HG02678 (cell line): Measurements from ENCODE around the gene MLST8.
"Not testable (repeated sequence)": the region's sequence is repeated elsewhere in the genome, so short reads cannot be mapped to it uniquely, and the experiment has no call there.

Experiments used
- ATAC-seq: cut with Tn5 transposase; IDR thresholded peaks from one replicate; pipeline ENCODE4 v1.9.1; 2021; ENCODE audit warnings: mild to moderate bottlenecking, moderate library complexity; ENCODE audit not compliant: unreplicated experiment

Gene MLST8

GRCh38 chr16:2229091-2229490, 23.8 kb downstream of the MLST8 start:
- ATAC-seq = no peak

DNA sequence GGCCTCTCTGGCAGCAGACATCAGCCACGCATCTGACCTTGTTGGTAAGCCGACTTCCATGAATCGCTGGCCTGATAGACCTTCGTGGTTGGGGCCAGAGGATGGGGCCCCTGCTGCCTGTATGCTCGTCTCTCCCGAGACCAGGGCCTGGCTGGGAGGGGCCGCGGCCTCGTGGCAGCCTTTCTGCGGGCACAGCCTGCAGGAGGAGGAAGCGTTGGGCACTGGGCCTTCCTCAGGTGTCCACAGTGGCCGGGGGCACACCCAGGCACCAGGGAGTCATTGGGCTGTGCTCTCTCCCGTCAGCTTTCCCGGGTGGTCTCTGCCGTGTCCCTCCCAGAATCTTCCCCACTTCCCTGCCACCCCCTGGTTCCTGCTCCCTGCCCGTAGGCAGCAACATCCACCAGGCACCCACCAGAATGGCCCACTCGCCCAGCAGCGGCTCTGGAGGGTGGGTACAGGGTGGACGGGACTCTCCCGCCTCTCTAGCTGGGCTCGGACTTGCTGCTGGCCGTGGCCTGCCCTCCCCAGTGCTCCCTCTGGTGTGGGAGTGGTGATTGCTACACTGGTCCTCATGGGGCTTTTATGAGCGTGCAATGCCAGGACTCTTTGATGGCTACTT, 24.5 kb downstream of the MLST8 start:
- ATAC-seq = no peak

GRCh38 chr16:2230376-2230775, 25.1 kb downstream of the MLST8 start:
- ATAC-seq = no peak

GRCh38 chr16:2231016-2231931, 26.0 kb downstream of the MLST8 start:
- no peak for ATAC-seq

GRCh38 chr16:2232094-2232990, 27.1 kb downstream of the MLST8 start:
- ATAC-seq = no peak

- ATAC-seq = no peak
Measured at GRCh38 chr16:2233046-2233775, 28.0 kb downstream of the MLST8 start.

GRCh38 chr16:2233872-2234812, 28.9 kb downstream of the MLST8 start:
- ATAC-seq = no peak

DNA sequence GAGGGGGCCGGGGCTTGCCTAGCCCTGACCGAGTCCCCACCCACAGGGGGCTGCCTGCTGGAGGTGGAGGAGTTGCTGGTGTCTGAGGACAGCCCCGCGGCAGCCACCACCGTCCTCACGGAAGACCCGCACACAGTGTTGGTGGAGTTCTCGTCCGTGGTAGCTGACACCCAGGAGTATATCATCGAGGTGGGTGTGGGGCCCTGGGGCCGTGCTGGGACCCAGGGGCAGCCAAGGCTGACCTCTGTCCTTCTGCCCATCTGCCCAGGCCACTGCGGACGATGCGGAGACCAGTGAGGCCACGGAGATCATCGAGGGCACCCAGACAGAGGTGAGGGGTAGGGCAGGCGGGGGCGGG, 29.5 kb downstream of the MLST8 start:
- ATAC-seq = no peak

- ATAC-seq = no peak
Measured at GRCh38 chr16:2235234-2235651, 30.0 kb downstream of the MLST8 start.

GRCh38 chr16:2235695-2236336, 30.6 kb downstream of the MLST8 start:
- ATAC-seq = no peak

GRCh38 chr16:2236337-2237101, 31.3 kb downstream of the MLST8 start, which contains the start of gene DNASE1L2:
TSS of gene DNASE1L2 (plus strand) at chr16:2236444. CDS start at chr16:2236817, 373 bp downstream.
- no peak for ATAC-seq

GRCh38 chr16:2237102-2237482, 31.8 kb downstream of the MLST8 start:
- ATAC-seq = no peak

DNA sequence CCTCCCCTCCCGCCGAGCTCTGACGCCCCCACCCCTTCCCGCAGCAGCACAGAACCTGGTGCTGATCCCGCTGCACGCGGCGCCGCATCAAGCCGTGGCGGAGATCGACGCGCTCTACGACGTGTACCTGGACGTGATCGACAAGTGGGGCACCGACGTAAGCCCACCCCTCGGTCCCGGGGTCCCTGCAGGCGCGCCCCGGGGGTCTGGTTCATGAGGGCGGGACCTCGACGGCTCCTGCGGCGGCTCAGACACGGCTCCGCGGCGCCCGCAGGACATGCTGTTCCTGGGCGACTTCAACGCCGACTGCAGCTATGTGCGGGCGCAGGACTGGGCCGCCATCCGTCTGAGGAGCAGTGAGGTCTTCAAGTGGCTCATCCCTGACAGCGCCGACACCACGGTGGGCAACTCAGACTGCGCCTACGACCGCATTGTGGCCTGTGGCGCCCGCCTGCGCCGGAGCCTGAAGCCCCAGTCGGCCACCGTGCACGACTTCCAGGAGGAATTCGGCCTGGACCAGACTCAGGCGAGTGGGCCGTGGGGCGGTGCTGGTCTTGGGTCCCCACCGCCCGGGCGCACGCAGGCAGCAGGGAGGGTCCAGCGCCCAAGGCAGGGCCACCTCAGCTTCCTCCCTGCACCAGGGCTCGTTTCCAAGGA, 32.4 kb downstream of the MLST8 start:
- ATAC-seq = no peak

GRCh38 chr16:2238150-2238837, 33.0 kb downstream of the MLST8 start:
- no peak for ATAC-seq

GRCh38 chr16:2238838-2239675, 33.8 kb downstream of the MLST8 start:
- ATAC-seq = no peak

- not testable (repeated sequence) for ATAC-seq
Measured at GRCh38 chr16:2240331-2240730, 35.1 kb downstream of the MLST8 start.
